ENCODE measurements around the gene PAXIP1. TPM values are rescaled to one million over a fixed set of nuclear protein-coding genes. Genes with fewer than 3 reads are reported as not detected.

PAXIP1 gene
- total RNA-seq, 1 experiment from 2014 or later = 32.6 TPM

DNA sequence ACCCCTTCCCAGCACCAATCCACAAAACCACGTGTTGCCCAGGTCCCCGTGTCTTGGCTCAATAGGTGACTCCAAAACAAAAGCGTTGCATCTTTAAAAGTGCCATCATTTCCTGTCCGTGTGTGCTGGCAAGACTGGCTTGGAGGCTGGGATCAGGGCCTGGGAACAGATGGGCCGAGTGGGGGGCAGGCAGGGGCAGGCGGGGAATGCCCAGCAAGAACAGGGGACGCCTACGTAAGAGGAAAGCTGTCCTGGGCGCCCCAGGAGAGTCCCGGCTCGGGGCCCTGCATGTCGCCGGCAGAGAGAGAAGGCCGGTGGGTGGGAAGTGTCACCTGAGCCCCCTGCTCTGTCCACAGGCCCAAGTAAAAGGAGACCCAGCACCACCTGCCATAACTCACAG, 86.5 kb downstream of the PAXIP1 start:
- peaks cover 0 to under 1% (median 0%) of the 10 kb centered on the region in 3 experiments; a peak in 3 of 7 replicates for H3K36me3 Mint-ChIP-seq (ENCODE audit: insufficient read depth in 1 of 3, low read depth in 3 of 3)
- no peak overlapping the region for H4K91ac ChIP-seq (ENCODE audit: insufficient read length, low read depth, low read length)
- H3K18ac ChIP-seq (ENCODE audit: insufficient read length, low read depth, low read length) = no peak overlapping the region
- DNase-seq = no peak
- H2BK5ac ChIP-seq (ENCODE audit: insufficient read length, low read length) = no peak overlapping the region
- peaks cover 3% of the 10 kb centered on the region for H3K23me2 ChIP-seq (ENCODE audit: insufficient read length, low read depth, low read length, poor library complexity, severe bottlenecking)
- H3K4me3 Mint-ChIP-seq = no peak overlapping the region
- H2BK15ac ChIP-seq (ENCODE audit: low read depth, low read length) = no peak overlapping the region
- no peak for TF ChIP-seq CTCF (conservative IDR thresholded peaks at IDR 0.05)
- H3K4me1 Mint-ChIP-seq = peaks cover 5 to 7% of the 10 kb centered on the region in 2 experiments
- H3K23ac ChIP-seq (ENCODE audit: insufficient read length, low read depth, low read length) = no peak overlapping the region
- no peak overlapping the region for H3K4ac ChIP-seq (ENCODE audit: low read depth, low read length)
- no peaks in the 10 kb centered on the region for H4K20me1 ChIP-seq (ENCODE audit: control insufficient read depth, insufficient read depth, insufficient read length)
- H3K79me2 ChIP-seq (ENCODE audit: insufficient read depth, low read length) = no peaks in the 10 kb centered on the region
- no peak overlapping the region for H3K14ac ChIP-seq (ENCODE audit: insufficient read depth, low read length)
- no CpG with 5 or more reads among the region's 14 CpGs for WGBS (ENCODE audit: extremely low coverage, insufficient read length, low lambda C conversion rate)
- H2AFZ ChIP-seq (ENCODE audit: low read length) = no peak overlapping the region
- no peaks in the 10 kb centered on the region for H3K27me3 ChIP-seq (ENCODE audit: insufficient read depth, low read length)
- H3K9me3 ChIP-seq (ENCODE audit: control insufficient read depth, low read depth, low read length) = no peaks in the 10 kb centered on the region
- no peak overlapping the region for H4K8ac ChIP-seq (replicated peaks; ENCODE audit: insufficient read length, low read depth, low read length)
- H3K4me2 ChIP-seq (ENCODE audit: insufficient read depth, insufficient read length, low read length) = no peak overlapping the region
- H2BK20ac ChIP-seq (ENCODE audit: low read depth, low read length, poor library complexity, severe bottlenecking) = no peak overlapping the region
- no peaks in the 10 kb centered on the region for H3K4me1 ChIP-seq (ENCODE audit: insufficient read depth, low read length)
- no peak overlapping the region for H2BK120ac ChIP-seq (ENCODE audit: low read depth, low read length, poor library complexity, severe bottlenecking)
- H3K9me3 Mint-ChIP-seq = peaks cover 1% of the 10 kb centered on the region in 2 experiments
- H2BK12ac ChIP-seq (ENCODE audit: insufficient read length, low read depth, low read length) = no peak overlapping the region
- H3K56ac ChIP-seq (ENCODE audit: insufficient read length, low read depth, low read length) = no peak overlapping the region
- H3K27me3 Mint-ChIP-seq (ENCODE audit: low read depth) = peaks cover 24% of the 10 kb centered on the region
- no peak overlapping the region for H3K27ac ChIP-seq (ENCODE audit: insufficient read length, low read depth, low read length)
- no peak overlapping the region for H4K5ac ChIP-seq (ENCODE audit: insufficient read length, low read depth, low read length)
- H3K27ac Mint-ChIP-seq = no peak overlapping the region
- H3T11ph ChIP-seq (ENCODE audit: low read length) = no peak overlapping the region
- no peaks in the 10 kb centered on the region for H3K79me1 ChIP-seq (ENCODE audit: insufficient read depth, low read depth, low read length, poor library complexity, severe bottlenecking)
- no peak overlapping the region for H2AK5ac ChIP-seq (ENCODE audit: insufficient read length, low read length)
- H3K9ac ChIP-seq (ENCODE audit: extremely low read depth, insufficient read length, low read length) = no peak overlapping the region
